Brain microvascular endothelial cell (primary cell): ENCODE data around the gene PRKG2.

Experiments
- DNase-seq: peaks from one replicate; pipeline ENCODE4 v3.0.0-alpha.2; 2020
- H3K27ac ChIP-seq: fragments of 250-450 bp; sonication (Bioruptor Pico); 2 replicates; pipeline ENCODE4 v1.5.1; 2020; ENCODE audit warnings: mild to moderate bottlenecking, moderate library complexity
- H3K27me3 ChIP-seq: fragments of 250-450 bp; sonication (Bioruptor Pico); replicated peaks from 2 replicates; pipeline ENCODE4 v1.5.1; 2020; ENCODE audit warnings: mild to moderate bottlenecking
- H3K36me3 ChIP-seq: fragments of 250-450 bp; sonication (Bioruptor Pico); replicated peaks from 2 replicates; pipeline ENCODE4 v1.5.1; 2020; ENCODE audit warnings: mild to moderate bottlenecking
- H3K4me3 ChIP-seq: 2 replicates; pipeline ENCODE4 v1.5.1; 2011; ENCODE audit warnings: low read depth, mild to moderate bottlenecking, control low read depth, low read length, moderate library complexity
- in situ Hi-C: cut with HindIII; loops from 2 replicates; pipeline ENCODE4 v1.10.0; 2017; ENCODE audit warnings: low sequenced_read_pairs, low pct_ligation_motif_present
- TF ChIP-seq, protein P1 (sequence below): IDR thresholded peaks from 2 replicates; pipeline ENCODE4 v1.5.1; 2011; ENCODE audit warnings: low read depth, mild to moderate bottlenecking, moderate library complexity, low read length, control low read depth, inconsistent platforms; ENCODE audit errors: missing control alignments

PRKG2 gene

DNA sequence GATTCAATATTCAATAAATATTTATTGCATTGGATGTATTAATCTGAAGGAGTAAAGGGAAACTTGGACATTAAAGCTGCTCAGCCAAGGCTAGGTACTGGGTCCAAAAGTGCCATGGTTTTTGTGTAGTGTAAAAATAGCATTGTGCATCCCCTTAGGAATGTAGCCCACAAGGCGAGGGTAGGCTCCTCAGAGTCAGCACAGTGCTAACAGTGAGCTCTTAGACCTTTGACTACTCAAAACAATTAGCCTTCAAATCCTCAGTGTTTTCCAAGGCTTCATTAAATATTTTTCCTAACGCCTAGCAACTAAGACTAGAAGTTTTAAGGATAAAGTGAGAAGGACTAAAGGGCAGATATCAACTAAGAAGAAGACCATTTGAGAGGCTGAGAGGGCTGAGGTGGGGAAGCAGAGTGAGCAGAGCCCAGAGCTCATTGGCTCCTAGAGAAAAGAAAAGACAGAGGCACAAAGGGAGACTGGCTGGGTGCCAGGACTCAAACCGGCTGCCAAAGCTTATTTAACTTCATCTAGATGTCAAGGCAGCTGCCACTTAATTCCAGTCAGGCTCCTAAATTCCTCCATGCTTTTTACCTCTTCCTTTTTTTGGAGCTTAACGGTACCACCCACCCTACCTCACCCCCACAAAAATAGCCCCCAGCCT lies 17.0 kb downstream of the PRKG2 start:
- in situ Hi-C loops, result no loop called here
- no peak overlapping the region for H3K27ac ChIP-seq
- TF ChIP-seq, protein P1, sequence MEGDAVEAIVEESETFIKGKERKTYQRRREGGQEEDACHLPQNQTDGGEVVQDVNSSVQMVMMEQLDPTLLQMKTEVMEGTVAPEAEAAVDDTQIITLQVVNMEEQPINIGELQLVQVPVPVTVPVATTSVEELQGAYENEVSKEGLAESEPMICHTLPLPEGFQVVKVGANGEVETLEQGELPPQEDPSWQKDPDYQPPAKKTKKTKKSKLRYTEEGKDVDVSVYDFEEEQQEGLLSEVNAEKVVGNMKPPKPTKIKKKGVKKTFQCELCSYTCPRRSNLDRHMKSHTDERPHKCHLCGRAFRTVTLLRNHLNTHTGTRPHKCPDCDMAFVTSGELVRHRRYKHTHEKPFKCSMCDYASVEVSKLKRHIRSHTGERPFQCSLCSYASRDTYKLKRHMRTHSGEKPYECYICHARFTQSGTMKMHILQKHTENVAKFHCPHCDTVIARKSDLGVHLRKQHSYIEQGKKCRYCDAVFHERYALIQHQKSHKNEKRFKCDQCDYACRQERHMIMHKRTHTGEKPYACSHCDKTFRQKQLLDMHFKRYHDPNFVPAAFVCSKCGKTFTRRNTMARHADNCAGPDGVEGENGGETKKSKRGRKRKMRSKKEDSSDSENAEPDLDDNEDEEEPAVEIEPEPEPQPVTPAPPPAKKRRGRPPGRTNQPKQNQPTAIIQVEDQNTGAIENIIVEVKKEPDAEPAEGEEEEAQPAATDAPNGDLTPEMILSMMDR, result no peak
- DNase-seq, result no peak
- no peak overlapping the region for H3K4me3 ChIP-seq
- H3K27me3 ChIP-seq, result no peaks in the 10 kb centered on the region
- H3K36me3 ChIP-seq, result no peaks in the 10 kb centered on the region

DNA sequence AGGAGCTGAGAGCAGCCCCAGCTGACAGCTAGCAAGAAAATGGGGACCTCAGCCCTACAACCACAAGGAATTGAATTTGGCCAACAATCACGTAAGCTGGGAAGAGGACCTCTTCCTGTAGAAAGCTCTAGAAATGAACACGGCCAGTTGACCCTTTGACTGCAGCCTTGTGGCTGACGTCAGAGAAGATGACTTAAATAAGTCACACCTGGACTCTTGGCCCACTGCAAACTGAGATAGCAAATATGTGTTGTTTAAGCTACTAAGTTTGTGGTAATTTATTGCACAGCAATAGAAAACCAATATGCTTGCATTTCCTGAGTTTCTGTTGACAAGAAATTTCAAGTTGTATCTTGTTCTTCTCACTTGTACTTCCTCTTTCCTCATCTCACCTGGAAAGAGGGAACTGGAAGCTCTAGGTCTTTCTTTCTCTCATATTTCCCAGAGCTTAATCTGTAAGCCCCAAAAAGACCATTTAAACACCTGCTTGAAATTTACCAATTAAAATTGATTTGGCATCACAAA lies 18.8 kb downstream of the PRKG2 start:
- Histone ChIP-seq H3K27ac (no peak overlapping the region), H3K36me3 (no peaks in the 10 kb centered on the region), H3K4me3 (no peak overlapping the region), H3K27me3 (no peaks in the 10 kb centered on the region)
- in situ Hi-C loops, result no loop called here
- no peak for DNase-seq
- TF ChIP-seq, protein P1, result no peak

DNA sequence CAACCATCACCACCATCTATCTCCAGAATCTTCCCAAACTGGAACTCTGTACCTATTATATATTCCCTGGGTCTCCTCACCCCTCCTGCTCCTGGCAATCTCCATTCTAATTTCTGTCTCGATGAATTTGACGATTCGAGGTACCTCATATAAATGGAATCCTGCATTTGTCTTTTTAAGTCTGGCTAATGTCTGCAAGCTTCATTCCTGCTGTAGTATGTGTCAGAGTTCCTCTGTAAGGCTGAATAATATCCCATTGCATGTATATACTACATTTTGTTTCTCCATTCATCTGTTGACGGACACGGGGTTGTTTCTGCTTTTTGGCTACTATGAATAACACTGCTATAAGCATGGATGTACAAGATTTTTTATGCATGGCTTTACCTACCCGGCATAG lies 19.5 kb downstream of the PRKG2 start:
- H3K27me3 ChIP-seq, result no peaks in the 10 kb centered on the region
- H3K36me3 ChIP-seq, result no peaks in the 10 kb centered on the region
- DNase-seq, result no peak
- H3K4me3 ChIP-seq, result no peak overlapping the region
- TF ChIP-seq, protein P1, result no peak
- no peak overlapping the region for H3K27ac ChIP-seq
- in situ Hi-C loops, result no loop called here

DNA sequence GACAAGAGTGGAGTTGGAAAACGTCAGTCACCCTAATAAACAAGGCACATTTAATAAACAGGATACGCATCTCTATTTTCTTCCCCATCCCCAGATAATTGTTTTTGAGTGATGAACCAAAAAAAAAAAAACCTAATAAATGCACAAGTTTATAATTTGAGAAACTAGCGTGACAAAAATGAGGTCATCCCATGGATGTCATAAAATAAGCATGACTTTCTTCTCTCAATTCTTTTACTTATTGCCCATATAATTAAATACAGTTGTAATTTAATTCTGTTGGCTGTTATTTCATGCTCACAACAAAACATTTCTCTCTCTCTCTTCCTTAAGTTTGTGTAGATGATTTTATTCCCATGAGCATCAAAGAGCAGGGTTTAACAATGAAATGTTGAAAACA lies 20.7 kb downstream of the PRKG2 start:
- H3K27me3 ChIP-seq, result no peaks in the 10 kb centered on the region
- TF ChIP-seq, protein P1, result no peak
- no peaks in the 10 kb centered on the region for H3K36me3 ChIP-seq
- in situ Hi-C loops, result no loop called here
- H3K4me3 ChIP-seq, result no peak overlapping the region
- DNase-seq, result no peak
- H3K27ac ChIP-seq, result no peak overlapping the region

DNA sequence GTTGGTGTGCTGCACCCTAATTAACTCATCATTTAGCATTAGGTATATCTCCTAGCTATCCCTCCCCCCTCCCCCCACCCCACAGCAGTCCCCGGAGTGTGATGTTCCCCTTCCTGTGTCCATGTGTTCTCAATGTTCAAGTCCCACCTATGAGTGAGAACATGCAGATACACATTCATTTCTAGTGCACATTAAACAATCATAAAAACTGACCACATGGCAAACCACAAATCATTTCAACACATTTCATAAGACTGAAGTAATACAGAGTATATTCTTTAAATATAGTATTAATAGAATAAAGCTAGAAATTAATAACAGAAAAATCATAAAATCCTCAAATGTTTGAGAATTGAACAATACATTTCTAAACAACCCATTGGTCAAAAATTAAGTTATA lies 34.1 kb downstream of the PRKG2 start:
- TF ChIP-seq, protein P1, result no peak

DNA sequence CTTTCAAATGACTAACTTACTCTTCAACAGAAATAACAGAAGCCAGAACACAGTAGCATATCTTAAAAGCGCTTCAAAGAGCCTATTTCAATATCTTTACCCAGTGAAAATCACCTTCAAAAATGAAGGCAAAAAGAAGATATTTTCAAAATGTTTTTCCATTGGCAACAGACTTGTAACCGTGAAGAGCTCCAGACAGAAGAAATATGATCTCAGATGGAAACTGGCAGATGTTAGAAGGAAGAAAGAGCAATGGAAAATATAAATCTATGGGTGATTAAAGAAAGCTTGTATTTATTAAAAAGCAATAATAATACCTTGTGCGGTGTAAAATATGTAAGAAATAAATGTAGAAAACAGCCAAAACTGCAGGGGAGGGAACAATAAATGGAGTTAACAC lies 35.7 kb downstream of the PRKG2 start:
- H3K4me3 ChIP-seq, result no peak overlapping the region
- H3K27ac ChIP-seq, result no peak overlapping the region
- TF ChIP-seq, protein P1, result no peak
- DNase-seq, result no peak
- in situ Hi-C loops, result no loop called here
- no peaks in the 10 kb centered on the region for H3K36me3 ChIP-seq
- H3K27me3 ChIP-seq, result no peaks in the 10 kb centered on the region

More for the DNA sequence above, 34.1 kb downstream of the PRKG2 start:
- no peak overlapping the region for H3K27ac ChIP-seq
- no peak for DNase-seq
- in situ Hi-C loops, result no loop called here
- H3K27me3 ChIP-seq, result no peaks in the 10 kb centered on the region
- no peaks in the 10 kb centered on the region for H3K36me3 ChIP-seq
- no peak overlapping the region for H3K4me3 ChIP-seq
